Measurements from ENCODE around the gene ACSBG1. TPM values are rescaled to one million over a fixed set of nuclear protein-coding genes. Genes with fewer than 3 reads are reported as not detected.

The ACSBG1 gene
- total and polyA plus RNA-seq, 2 of the 8 experiments (the other 6 are each of a cell fraction or from before 2014, with no cell fraction given), result 5.4 to 7.1 TPM

- TF ChIP-seq, protein P1, sequence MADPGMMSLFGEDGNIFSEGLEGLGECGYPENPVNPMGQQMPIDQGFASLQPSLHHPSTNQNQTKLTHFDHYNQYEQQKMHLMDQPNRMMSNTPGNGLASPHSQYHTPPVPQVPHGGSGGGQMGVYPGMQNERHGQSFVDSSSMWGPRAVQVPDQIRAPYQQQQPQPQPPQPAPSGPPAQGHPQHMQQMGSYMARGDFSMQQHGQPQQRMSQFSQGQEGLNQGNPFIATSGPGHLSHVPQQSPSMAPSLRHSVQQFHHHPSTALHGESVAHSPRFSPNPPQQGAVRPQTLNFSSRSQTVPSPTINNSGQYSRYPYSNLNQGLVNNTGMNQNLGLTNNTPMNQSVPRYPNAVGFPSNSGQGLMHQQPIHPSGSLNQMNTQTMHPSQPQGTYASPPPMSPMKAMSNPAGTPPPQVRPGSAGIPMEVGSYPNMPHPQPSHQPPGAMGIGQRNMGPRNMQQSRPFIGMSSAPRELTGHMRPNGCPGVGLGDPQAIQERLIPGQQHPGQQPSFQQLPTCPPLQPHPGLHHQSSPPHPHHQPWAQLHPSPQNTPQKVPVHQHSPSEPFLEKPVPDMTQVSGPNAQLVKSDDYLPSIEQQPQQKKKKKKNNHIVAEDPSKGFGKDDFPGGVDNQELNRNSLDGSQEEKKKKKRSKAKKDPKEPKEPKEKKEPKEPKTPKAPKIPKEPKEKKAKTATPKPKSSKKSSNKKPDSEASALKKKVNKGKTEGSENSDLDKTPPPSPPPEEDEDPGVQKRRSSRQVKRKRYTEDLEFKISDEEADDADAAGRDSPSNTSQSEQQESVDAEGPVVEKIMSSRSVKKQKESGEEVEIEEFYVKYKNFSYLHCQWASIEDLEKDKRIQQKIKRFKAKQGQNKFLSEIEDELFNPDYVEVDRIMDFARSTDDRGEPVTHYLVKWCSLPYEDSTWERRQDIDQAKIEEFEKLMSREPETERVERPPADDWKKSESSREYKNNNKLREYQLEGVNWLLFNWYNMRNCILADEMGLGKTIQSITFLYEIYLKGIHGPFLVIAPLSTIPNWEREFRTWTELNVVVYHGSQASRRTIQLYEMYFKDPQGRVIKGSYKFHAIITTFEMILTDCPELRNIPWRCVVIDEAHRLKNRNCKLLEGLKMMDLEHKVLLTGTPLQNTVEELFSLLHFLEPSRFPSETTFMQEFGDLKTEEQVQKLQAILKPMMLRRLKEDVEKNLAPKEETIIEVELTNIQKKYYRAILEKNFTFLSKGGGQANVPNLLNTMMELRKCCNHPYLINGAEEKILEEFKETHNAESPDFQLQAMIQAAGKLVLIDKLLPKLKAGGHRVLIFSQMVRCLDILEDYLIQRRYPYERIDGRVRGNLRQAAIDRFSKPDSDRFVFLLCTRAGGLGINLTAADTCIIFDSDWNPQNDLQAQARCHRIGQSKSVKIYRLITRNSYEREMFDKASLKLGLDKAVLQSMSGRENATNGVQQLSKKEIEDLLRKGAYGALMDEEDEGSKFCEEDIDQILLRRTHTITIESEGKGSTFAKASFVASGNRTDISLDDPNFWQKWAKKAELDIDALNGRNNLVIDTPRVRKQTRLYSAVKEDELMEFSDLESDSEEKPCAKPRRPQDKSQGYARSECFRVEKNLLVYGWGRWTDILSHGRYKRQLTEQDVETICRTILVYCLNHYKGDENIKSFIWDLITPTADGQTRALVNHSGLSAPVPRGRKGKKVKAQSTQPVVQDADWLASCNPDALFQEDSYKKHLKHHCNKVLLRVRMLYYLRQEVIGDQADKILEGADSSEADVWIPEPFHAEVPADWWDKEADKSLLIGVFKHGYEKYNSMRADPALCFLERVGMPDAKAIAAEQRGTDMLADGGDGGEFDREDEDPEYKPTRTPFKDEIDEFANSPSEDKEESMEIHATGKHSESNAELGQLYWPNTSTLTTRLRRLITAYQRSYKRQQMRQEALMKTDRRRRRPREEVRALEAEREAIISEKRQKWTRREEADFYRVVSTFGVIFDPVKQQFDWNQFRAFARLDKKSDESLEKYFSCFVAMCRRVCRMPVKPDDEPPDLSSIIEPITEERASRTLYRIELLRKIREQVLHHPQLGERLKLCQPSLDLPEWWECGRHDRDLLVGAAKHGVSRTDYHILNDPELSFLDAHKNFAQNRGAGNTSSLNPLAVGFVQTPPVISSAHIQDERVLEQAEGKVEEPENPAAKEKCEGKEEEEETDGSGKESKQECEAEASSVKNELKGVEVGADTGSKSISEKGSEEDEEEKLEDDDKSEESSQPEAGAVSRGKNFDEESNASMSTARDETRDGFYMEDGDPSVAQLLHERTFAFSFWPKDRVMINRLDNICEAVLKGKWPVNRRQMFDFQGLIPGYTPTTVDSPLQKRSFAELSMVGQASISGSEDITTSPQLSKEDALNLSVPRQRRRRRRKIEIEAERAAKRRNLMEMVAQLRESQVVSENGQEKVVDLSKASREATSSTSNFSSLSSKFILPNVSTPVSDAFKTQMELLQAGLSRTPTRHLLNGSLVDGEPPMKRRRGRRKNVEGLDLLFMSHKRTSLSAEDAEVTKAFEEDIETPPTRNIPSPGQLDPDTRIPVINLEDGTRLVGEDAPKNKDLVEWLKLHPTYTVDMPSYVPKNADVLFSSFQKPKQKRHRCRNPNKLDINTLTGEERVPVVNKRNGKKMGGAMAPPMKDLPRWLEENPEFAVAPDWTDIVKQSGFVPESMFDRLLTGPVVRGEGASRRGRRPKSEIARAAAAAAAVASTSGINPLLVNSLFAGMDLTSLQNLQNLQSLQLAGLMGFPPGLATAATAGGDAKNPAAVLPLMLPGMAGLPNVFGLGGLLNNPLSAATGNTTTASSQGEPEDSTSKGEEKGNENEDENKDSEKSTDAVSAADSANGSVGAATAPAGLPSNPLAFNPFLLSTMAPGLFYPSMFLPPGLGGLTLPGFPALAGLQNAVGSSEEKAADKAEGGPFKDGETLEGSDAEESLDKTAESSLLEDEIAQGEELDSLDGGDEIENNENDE (IDR thresholded peaks at IDR 0.05; ENCODE audit: insufficient replicate concordance, low read length), result no peak
- TF ChIP-seq CHD2 (IDR thresholded peaks at IDR 0.05; ENCODE audit: low read length) (no peak), KDM4A (IDR thresholded peaks at IDR 0.05; ENCODE audit: low read depth, low read length, severe bottlenecking) (no peak), SUZ12 (IDR thresholded peaks at IDR 0.05; ENCODE audit: low read length) (no peak), SIN3A (conservative IDR thresholded peaks at IDR 0.05 in 1 of 2, IDR thresholded peaks at IDR 0.05 in 1 of 2; ENCODE audit: low read depth in 1 of 2, low read length in 2 of 2) (no peak), CEBPB (IDR thresholded peaks at IDR 0.05; ENCODE audit: low read depth, low read length) (no peak), JUN (IDR thresholded peaks at IDR 0.05; ENCODE audit: low read depth, low read length) (no peak), BRCA1 (IDR thresholded peaks at IDR 0.05; ENCODE audit: low read depth, low read length) (no peak), EP300 (IDR thresholded peaks at IDR 0.05; ENCODE audit: borderline replicate concordance in 1 of 2, low read depth in 2 of 2, low read length in 2 of 2) (no peak), RFX5 (IDR thresholded peaks at IDR 0.05; ENCODE audit: borderline replicate concordance, low read depth, low read length) (no peak)
- TF ChIP-seq, protein P2, sequence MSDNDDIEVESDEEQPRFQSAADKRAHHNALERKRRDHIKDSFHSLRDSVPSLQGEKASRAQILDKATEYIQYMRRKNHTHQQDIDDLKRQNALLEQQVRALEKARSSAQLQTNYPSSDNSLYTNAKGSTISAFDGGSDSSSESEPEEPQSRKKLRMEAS (IDR thresholded peaks at IDR 0.05), result no peak
Measured at GRCh38 chr15:78244101-78244500, 9.7 kb upstream of the ACSBG1 start (continued).

Data from H1 (cell line).